EH (cell line): Measurements from ENCODE around the gene TM7SF2.

Experiments
- DNase-seq: peaks from one replicate; pipeline ENCODE4 v3.0.0-alpha.2; 2015; ENCODE audit warnings: low read depth

Gene TM7SF2

DNA sequence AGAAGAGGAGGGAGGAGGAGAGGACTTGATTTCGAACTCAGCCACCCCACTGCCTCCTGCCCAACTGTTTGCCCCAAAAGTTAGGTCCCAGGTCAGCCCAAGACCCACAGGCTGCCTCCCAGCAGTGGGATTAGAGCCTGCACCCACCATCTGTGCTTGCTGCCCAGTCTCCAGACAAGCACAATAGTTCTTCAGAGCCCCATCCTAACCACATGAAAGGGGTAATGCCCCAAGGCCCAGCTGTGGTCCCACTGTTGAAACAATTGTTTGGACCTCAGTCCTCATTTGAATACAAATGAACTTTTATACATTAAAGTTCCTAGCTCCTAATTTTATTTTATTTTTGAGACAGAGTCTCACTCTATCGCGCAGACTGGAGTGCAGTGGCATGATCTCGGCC, 21.0 kb upstream of the TM7SF2 start:
- DNase-seq = no peak

DNA sequence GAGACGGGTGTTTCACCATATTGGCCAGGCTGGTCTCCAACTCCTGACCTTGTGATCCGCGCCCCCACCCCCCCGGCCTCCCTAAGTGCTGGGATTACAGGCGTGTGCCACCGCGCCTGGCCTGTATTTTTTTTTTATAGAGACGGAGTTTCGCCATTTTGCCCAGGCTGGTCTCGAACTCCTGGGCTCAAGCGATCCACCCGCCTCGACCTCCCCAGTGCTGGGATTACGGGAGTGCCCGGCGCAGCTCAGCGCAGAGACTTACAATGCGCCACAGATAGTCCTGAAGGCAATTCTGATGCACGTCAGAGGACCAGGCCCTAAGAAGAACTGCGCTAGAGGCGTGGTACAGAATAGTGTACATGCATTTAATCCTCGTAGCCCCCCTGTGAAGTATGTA, 16.2 kb upstream of the TM7SF2 start:
- DNase-seq = no peak

DNA sequence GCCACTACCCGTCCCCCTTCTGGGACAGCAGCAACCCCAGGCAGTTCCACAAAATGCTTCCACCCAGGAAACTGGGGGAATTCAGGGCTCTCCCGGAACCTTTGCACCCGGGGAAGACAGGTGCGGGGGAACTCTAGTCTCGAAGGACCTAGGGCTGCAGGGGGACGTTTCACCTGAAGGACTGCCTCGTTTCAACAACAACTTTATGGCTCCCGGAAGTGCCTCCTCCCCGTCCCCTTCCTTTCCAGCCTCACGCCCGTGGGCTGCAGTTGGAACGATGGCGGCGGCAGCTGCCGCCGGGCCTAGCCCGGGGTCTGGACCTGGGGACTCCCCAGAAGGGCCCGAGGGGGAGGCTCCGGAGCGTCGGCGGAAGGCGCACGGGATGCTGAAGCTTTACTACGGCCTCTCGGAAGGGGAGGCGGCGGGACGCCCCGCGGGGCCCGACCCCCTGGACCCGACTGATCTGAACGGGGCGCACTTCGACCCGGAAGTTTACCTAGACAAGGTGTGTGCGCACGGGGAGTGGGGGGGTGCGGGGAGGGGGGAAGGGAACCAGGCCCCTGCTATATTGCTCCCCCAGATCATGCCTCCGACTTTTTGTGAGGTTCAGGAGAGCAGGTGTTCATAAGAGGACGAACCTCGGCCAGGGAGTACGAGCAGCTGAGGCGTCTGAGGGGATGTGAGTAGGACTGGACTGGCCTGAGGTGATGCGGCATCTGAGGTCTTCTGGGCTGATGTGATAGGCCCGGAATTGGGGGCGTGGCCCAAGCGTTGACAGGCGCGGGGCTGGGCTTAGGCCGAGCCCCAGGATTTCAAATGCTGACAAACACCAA, 15.5 kb upstream of the TM7SF2 start, which contains the start of gene VPS51:
Gene VPS51 (plus strand): TSS at position 241 of the 833 bp plus-strand sequence. CDS start 37 bp downstream, at position 278.
- peak; percentile 91 for DNase-seq

DNA sequence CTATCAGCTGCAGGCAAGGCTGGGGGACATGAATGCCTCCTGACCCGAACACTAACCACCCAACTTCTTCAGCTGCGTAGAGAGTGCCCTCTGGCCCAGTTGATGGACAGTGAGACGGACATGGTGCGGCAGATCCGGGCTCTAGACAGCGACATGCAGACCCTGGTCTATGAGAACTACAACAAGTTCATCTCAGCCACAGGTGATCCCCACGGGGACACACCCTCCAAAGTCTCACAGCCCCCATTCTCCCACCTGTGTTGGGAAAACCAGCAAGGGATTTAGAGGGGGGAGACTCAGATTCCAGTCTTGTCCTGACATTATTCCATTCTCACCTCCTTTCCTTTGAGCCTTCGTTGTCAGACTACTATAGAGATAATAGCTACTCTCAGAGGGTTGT, 14.7 kb upstream of the TM7SF2 start:
- DNase-seq = no peak

DNA sequence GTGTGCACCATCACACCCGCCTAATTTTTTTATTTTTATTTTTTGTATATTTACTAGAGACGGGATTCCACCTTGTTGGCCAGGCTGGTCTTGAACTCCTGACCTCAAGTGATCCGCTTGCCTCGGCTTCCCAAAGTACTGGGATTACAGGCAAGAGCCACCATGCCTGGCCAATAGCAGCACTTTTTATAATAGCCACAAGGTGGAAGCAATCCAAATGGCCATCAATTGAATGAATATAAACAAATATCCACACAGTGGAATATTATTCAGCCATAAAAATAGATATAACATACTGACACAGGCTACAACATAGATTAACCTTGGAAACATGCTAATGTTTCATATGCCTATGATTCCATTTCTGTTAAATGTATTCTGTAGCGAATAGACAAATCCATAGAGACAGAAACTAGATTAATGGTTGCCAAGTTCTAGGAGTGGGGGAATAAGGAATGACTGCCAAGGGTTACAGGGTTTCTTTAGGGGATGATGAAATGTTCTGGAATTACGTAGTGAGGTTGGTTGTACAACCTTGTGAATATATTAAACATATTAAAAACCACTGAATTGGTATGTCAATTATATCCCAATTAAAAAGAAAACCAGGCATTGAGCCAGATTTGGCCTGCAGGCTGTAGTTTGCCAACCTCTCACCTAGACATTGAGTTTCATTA, 10.9 kb upstream of the TM7SF2 start:
- DNase-seq = no peak

DNA sequence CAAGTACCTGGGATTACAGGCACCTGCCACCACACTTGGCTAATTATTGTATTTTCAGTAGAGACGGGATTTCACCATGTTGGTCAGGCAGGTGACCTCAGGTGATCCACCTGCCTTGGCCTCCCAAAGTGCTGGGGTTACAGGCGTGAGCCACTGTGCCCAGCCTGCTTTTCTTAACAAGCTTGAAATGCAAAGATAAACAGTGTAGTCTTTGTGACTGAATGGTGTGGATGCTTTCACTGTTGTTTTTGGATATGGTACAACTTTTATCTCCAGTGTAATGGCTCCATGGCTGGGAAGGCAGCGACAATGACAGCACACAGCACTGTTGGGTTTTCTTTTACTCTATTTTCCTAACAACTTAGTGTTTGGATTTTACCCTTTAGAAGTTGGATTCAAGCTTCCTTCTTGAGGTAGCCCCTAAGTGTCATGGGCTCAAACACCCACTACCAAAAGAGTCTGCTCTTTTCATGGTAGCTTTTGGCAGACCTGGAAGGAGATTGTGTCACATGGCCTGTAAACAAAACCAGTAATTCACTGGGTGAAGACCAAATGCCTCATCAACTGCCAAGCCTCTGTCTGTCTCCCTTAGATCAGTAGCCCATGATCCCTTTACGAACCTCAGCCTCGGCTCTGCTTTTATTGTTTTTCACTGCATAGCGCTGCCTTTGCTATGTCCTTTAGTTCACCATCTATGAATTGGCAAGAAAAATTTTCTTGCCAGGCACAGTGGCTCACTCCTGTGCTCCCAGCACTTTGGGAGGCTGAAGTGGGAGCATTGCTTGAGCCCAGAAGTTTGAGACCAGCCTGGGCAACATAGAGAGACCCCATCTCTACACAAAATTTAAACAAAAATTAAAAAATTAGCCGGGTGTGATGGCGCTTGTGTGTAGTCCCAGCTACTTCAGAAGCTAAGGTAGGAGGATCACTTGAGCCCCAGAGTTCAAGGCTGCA, 9.3 kb upstream of the TM7SF2 start:
- DNase-seq = peak; percentile 72

DNA sequence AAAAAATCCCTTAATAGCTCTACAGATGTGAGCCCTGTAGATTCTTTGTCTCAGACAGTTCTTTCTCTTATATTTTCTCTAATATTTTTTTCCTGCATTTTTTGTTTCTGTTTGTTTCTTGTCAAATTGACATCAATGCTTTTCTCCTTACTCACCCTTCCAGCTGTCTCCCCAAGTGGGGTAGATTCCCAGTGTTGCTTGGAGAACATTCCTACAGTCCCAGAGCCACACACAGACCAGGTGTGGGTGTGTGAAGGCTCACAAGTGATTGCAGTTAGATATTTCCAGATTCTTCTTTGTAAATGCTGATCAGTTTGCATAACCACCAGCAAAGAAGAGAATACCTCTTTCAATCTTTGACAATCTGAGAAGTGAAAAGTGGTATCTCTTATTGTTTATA, 8.2 kb upstream of the TM7SF2 start:
- DNase-seq = no peak

DNA sequence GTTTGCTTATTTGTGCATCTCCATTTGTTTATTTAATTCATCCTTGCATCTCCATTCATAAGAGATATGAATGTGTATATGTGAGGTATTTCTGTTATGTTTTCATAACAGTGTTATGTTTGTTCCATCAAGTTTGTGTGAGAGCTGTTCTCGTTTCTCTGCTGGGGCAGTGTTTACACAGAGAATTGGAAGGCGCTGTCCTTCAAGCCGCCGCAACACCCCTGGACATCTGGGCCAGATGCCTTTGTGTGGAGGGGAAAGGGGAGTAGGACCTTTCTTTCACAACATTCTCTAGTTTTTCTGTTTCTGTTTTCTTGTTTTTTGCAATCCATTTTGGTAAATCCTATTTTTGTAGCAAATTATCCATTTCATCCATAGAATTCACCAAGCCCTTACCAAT, 7.0 kb upstream of the TM7SF2 start:
- DNase-seq = no peak

DNA sequence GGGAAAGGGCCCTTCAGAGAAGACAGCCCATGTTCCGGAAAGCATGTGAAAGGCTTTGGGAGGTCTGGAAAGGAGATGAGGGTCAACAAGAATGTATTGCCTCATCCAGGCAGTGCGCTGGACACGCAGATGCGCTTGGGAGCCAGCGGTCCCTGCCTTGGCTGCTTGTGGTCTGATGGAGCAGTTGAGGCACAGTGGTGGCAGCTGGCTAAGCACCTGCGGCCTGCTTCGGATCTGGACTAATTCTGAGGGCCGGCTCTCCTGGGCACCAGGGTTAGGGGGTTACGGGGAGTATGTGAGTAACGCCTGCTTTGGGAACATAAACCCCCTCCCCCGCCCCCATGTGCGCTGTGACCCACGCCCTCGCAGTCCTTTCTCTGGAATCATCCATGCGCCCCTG, 4.6 kb upstream of the TM7SF2 start:
- no peak for DNase-seq

DNA sequence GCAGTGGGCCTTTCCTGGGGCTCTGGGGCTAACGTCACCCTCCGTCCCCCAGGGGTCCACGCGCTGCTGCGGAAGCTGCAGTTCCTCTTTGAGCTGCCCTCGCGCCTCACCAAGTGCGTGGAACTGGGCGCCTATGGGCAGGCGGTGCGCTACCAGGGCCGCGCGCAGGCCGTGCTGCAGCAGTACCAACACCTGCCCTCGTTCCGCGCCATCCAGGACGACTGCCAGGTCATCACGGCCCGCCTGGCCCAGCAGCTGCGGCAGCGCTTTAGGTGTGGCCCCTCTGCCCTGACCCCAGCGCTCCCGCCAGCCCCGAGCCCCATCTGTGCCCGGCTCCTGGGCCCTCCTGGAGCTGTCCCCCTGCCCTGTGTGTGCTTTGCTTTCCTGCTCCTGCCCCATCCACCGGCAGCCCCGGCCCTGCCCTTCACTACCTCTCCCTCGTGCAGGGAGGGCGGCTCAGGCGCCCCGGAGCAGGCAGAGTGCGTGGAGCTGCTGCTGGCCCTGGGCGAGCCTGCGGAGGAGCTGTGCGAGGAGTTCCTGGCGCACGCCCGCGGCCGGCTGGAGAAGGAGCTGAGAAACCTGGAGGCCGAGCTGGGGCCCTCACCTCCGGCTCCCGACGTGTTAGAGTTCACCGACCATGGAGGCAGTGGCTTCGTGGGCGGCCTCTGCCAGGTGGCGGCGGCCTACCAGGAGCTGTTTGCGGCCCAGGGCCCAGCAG, 3.8 kb upstream of the TM7SF2 start:
- no peak for DNase-seq

DNA sequence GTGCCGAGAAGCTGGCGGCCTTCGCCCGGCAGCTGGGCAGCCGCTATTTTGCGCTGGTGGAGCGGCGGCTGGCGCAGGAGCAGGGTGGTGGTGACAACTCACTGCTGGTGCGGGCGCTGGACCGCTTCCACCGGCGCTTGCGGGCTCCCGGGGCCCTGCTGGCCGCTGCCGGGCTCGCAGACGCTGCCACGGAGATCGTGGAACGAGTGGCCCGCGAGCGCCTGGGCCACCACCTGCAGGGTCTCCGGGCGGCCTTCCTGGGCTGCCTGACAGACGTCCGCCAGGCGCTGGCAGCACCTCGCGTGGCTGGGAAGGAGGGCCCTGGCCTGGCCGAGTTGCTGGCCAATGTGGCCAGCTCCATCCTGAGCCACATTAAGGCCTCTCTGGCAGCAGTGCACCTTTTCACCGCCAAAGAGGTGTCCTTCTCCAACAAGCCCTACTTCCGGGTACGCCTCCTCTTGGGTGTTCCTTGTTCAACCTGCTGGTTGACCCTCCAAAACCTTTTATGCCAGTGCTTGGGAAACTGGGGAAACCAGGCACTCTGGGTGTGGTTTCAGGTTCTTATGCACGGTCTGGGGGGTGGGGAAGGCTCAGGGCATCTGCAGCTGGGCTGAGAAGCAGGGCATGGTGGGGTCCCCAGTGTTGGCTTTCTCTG, 3.1 kb upstream of the TM7SF2 start:
- DNase-seq = no peak

DNA sequence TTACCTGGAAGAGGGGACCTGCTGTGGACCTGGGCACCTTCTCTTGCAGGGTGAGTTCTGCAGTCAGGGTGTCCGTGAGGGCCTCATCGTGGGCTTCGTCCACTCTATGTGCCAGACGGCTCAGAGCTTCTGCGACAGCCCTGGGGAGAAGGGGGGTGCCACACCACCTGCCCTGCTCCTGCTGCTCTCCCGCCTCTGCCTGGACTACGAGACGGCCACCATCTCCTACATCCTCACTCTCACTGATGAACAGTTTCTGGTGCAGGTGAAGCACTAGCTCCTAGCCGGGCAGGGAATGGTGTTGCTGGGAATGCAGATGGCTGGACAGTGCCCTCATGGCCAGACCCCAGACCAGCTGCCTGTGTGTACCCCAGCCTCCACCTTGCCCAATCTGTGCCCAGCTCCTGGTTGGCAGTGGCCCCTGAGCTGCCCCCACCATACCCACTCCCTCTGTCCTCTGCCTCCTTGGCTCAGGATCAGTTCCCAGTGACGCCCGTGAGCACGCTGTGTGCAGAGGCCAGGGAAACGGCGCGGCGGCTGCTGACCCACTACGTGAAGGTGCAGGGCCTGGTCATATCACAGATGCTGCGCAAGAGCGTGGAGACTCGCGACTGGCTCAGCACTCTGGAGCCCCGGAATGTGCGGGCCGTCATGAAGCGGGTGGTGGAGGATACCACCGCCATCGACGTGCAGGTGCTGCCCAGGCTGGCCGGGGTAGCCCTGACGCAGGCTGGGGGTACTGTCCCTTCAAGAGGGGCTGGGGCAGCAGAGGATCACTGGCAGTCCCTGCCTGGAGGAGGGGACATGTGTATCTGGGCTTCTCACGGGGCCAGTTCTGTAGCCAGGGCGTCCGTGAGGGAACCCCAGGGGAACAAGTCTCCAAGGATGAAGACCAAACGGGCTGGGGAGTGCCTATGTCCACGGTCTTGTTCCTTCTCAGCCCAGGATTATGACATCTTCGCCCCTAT, 2.2 kb upstream of the TM7SF2 start:
- no peak for DNase-seq

DNA sequence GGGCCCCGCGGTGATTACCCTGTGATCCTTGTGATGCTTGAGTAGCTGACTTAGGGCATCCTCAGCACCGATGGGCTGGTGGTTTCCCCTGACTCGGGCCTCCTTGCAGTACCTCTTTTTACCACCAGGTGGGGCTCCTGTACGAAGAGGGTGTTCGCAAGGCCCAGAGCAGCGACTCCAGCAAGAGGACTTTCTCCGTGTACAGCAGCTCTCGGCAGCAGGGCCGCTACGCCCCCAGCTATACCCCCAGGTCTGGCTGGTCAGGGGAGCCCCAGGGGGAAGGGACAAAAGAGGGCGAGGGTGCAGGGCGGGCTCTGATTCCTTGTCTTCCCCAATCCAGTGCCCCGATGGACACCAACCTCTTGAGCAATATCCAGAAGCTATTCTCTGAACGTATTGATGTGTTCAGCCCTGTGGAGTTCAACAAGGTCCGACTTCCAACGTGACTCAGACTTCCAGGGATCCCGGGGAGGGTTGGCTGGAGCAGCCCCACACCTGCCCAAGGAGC, 1.3 kb upstream of the TM7SF2 start:
- peak; percentile 79 for DNase-seq

DNA sequence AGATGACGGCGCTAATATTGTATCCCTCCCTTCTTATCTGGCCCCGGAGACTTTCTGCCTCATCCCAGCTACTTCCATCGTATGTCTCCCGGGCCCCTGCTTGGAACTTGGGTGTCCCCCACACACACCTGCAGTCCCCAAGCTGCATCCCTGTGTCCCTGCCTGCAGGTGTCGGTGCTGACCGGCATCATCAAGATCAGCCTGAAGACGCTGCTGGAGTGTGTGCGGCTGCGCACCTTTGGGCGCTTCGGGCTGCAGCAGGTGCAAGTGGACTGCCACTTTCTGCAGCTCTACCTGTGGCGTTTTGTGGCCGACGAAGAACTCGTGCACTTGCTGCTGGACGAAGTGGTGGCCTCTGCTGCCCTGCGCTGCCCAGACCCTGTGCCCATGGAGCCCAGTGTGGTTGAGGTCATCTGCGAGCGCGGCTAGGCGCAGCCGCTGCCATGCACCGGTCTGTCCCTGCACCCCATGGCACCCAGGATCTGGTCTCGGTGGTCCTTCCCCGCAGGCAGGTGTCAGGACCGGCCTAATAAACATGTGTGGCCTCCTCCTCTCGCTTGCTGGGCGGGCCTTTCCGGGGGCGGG, 421 bp upstream of the TM7SF2 start:
- DNase-seq = no peak

DNA sequence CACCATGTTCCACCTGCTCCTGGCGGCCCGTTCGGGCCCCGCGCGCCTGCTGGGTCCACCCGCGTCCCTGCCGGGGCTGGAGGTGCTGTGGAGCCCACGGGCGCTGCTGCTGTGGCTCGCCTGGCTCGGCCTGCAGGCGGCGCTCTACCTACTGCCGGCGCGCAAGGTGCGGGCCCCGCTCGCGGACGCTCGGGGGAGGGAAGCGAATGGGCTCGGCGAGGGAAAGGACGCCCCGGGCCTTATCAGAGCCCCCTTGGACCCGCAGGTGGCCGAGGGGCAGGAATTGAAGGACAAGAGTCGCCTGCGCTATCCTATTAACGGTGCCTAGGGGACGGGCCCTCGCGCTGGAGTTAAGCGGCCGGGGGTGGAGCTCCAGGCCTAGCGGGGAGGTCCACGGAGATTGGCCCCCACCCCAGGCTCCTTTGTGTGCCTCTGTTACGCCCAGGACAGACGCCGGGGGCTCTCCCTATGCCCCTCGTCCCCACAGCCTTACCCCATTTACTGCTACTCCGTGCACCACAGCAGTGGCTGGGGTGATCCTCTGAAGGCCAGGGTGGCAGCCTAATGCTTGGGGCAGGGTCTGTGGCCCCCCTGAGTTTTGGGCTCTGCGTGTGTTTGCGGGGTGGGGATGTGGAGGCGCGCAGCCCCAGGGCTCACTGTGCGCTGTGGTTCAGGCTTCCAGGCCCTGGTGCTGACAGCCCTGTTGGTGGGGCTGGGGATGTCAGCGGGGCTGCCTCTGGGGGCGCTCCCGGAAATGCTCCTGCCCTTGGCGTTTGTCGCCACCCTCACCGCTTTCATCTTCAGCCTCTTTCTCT, 1.1 kb downstream of the TM7SF2 start:
- peak; percentile 32 for DNase-seq

DNA sequence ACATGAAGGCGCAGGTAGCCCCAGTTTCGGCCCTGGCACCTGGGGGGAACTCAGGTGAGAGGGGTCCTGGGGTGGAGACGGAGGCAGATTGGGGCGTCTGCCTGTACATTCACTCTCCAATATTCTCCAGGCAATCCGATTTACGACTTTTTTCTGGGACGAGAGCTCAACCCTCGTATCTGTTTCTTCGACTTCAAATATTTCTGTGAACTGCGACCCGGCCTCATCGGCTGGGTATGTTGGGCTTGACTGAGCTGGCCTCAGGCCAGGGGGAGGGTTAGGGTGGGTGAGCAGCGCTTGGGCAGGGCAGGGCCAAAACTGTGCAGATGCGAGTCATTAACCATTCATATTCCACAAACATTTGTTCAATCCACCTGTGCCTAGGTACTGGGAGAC, 1.7 kb downstream of the TM7SF2 start:
- DNase-seq = no peak

DNA sequence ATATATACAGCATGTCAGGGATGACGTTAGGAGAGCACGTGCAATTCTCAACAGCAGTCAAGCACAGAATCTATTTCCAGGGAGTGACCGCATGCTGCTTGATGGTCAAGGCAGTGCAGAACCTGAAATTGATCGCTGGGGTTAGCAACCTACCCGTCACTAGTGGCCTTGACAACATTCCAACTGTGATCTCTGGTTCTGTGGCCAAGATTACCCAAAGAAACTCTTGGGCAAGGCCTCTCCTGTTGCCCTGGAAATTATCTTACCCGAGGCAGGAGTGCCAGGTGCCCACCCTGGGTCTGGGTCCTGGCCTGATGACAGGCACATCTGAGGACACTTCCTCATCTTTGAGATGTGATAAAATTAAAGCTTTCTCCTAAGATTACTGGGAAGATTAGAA, 2.2 kb downstream of the TM7SF2 start:
- DNase-seq = no peak

DNA sequence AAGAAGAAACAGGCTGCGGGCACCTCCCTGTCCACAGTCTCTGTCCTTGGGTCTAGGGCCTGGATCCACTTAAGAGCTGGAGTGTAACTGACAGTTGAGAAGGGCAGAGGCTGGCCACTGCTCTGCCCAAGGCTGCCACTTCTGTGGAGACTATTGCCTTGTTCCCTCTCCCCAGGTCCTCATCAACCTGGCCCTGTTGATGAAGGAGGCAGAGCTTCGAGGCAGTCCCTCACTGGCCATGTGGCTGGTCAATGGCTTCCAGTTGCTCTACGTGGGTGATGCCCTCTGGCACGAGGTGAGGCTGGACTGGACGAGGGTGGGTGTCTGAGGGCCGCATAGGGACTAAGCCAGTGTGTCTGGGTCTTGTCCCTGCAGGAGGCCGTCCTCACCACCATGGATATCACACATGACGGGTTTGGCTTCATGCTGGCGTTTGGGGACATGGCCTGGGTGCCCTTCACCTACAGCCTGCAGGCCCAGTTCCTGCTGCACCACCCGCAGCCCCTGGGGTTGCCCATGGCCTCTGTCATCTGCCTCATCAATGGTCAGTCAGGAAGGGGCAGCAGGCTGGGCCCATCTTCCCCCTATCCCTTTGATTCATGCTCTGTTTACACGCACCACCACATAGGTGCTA, 3.0 kb downstream of the TM7SF2 start:
- DNase-seq = no peak
